AG09319 (cell line): Measurements from ENCODE around the gene PHLPP1.

Experiments
- DNase-seq: peaks from one replicate; pipeline ENCODE4 v3.0.0-alpha.2; 2010; ENCODE audit warnings: low read depth; ENCODE audit errors: extremely low read depth
- CTCF ChIP-seq: IDR thresholded peaks from 2 replicates; pipeline ENCODE4 v1.5.1; 2011; ENCODE audit warnings: low read depth, mild to moderate bottlenecking, inconsistent platforms, low read length, moderate library complexity

Gene PHLPP1

GRCh38 chr18:62885804-62886203 is 170.5 kb downstream of the PHLPP1 start:
- DNase-seq: no peak
- no peak for TF ChIP-seq CTCF

GRCh38 chr18:62894681-62895390 is 179.5 kb downstream of the PHLPP1 start:
- no peak for DNase-seq
- no peak for TF ChIP-seq CTCF

GRCh38 chr18:62897153-62897552 is 181.8 kb downstream of the PHLPP1 start:
- no peak for DNase-seq
- no peak for TF ChIP-seq CTCF

- DNase-seq: no peak
- no peak for TF ChIP-seq CTCF
Measured at GRCh38 chr18:62898359-62898758, 183.0 kb downstream of the PHLPP1 start.

- no peak for DNase-seq
- no peak for TF ChIP-seq CTCF
Measured at GRCh38 chr18:62899534-62899933, 184.2 kb downstream of the PHLPP1 start.

GRCh38 chr18:62900132-62900883 is 185.0 kb downstream of the PHLPP1 start:
- TF ChIP-seq CTCF: no peak
- no peak for DNase-seq

- no peak for TF ChIP-seq CTCF
Measured at GRCh38 chr18:62902776-62903175, 187.4 kb downstream of the PHLPP1 start.

More at GRCh38 chr18:62902776-62903175, 187.4 kb downstream of the PHLPP1 start:
- DNase-seq: no peak
